Mesenteric fat pad (tissue), 1 donor: Measurements from ENCODE around the gene RNASE8. TPM values are rescaled to one million over a fixed set of nuclear protein-coding genes. Genes with fewer than 3 reads are reported as not detected.

Experiments used
- DNase-seq: peaks from one replicate; pipeline ENCODE4 v3.0.0-alpha.2; 2020; ENCODE audit warnings: low spot score
- total RNA-seq: library from RNA; stranded (reverse); fragmentation: NEBNext Ultra II Directional; extraction: Animal tissue kit (Norgen Biotek cat#: 25700); gene quantifications from one replicate; pipeline ENCODE4 v1.2.1, GENCODE V29; 2021
- donor health status: DM: yes; HTN: yes; CAD: no.

The RNASE8 gene
- total RNA-seq, 1 donor from 2014 or later = not detected

DNA sequence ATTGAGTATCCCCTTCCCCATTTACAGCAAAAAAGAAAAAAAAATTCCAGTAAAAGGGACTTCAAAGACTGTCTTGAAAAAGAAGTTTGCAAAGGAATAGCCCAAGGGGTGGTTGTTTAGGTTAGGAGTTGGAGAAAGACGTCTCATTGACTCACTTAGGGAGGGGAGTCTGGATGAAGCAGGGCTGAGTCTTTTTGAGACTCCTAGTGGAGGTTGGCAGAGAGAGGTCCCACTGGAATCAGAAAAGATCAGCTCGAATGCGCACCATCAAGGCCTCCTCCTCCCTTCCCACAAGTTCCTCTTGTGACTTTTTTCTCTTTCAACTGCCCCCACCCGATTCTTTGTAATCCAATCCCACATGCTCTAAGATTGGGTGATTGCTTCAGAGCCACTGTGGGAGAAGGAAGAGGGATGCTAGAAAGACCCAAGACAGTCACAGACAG lies 14.4 kb downstream of the RNASE8 start:
- DNase-seq = peak; percentile 49

DNA sequence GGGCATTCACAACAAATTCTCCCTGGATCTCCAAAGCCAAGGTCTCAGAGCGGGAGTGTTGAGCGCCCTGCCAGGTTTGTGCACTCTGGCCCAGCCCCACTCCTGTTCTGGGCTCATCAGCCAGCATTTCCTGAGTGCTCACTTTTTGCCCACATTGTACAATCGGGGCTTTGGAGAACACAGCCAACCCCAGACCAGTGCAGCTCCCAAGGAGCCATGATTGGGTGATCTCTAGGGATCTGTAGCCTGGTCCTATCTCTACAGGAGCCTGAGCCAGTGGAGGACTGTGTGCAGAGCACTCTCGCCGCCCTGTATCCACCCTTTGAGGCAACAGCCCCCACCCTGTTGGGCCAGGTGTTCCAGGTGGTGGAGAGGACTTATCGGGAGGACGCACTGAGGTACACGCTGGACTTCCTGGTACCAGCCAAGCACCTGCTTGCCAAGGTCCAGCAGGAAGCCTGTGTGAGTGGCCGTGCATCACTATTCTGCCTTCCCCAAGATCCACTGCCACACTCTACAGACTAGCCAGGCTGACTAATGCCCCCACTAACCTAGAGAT lies 15.2 kb downstream of the RNASE8 start:
- DNase-seq = peak; percentile 47

- DNase-seq = peak; percentile 51
Observed at GRCh38 chr14:21073921-21074320, 16.3 kb downstream of the RNASE8 start.

DNA sequence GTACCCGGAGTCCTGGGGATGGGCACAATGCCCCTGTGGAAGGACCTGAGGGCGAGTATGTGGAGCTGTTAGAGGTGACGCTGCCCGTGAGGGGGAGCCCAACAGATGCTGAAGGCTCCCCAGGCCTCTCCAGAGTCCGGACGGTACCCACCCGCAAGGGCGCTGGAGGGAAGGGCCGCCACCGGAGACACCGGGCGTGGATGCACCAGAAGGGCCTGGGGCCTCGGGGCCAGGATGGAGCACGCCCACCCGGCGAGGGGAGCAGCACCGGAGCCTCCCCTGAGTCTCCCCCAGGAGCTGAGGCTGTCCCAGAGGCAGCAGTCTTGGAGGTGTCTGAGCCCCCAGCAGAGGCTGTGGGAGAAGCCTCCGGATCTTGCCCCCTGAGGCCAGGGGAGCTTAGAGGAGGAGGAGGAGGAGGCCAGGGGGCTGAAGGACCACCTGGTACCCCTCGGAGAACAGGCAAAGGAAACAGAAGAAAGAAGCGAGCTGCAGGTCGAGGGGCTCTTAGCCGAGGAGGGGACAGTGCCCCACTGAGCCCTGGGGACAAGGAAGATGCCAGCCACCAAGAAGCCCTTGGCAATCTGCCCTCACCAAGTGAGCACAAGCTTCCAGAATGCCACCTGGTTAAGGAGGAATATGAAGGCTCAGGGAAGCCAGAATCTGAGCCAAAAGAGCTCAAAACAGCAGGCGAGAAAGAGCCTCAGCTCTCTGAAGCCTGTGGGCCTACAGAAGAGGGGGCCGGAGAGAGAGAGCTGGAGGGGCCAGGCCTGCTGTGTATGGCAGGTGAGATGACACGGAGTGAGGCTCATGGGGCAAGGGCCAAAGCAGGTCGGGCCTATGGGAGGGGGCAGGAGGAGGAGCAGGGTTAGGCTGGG lies 17.0 kb downstream of the RNASE8 start:
- DNase-seq = no peak

DNA sequence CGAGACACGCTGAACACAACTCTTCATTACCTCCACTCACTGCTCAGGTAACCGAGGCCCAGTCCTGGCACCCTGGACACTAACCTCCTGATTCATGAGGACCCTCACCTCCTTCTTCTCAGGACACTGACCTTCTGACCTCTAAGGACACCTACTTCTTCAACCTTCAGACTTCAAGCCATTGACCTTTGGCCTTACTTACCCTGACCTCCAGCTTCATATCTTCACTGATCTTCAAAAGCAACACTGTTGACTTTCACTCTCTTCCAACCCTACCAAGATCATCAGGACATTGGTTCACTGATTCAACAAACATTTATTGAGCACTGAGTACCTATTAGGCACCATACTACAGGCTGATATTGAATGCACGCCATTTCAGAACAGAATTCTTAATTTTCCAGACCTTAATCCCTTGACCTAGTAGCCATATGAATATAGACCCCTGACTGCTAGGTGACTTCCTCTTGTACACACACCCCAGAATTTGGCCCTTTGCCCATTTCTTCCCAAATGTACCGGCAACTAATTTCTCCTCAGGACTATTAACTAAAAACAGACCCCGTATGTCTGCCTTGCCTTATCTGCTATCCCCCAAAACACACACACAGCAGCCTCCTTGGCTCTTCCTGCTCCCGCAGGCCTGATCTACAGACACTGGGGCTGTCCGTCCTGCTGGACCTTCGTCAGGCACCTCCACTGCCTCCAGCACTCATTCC lies 18.3 kb downstream of the RNASE8 start:
- DNase-seq = no peak

GRCh38 chr14:21077672-21078071 lies 20.1 kb downstream of the RNASE8 start:
- no peak for DNase-seq

DNA sequence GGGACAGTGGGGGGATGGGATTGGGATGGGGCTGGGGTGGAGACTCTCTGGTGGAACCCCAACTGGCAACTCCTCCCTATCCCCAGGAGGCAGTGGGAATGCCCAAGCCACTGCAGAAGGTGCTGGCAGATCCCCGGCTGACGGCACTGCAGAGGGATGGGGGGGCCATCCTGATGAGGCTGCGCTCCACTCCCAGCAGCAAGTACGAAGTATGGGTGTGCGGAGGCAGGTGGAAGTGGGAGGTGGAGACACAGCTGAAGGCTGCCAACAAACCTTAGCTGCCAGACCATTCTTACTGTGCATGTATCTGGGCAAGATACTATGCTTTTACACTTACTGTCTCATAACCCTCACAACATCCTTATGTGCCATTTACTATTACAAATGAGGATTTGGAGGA lies 20.7 kb downstream of the RNASE8 start:
- DNase-seq = no peak

DNA sequence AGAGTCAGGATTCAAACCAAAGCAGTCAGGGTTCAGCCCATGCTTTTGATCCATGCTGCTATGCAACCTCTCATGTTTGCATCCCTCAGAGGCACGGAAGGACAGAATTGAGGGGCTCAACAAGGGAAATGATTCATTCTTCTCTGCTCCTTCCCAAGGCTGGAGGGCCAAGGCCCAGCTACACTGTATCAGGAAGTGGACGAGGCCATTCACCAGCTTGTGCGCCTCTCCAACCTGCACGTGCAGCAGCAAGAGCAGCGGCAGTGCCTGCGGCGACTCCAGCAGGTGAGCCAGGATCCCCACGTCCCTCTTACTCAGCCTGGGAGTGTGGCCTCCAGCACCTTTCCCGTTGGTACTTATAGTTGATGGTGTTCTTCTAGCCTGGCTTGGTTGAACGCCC lies 21.1 kb downstream of the RNASE8 start:
- no peak for DNase-seq

GRCh38 chr14:21081521-21082142 lies 24.0 kb downstream of the RNASE8 start:
- no peak for DNase-seq

- no peak for DNase-seq
Observed at GRCh38 chr14:21083565-21084325, 26.1 kb downstream of the RNASE8 start.

DNA sequence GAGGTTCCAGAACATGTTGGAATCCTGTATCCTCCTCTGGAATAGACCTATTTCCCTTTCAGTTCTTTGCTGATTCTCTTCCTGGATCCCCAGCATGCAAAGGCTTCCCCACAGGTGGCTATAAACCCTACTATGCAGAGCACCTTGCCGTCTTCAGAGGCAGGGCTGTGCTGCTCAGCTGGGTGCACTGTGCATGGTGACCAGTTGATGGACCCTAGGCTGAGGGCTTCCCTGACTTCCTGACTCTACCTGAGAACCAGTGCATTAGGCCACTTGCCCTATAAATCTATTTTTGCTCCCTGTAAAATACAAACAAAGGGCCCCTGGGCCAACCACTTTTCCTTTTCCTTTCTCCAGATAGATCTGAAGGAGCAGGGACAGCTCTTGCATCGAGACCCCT lies 26.8 kb downstream of the RNASE8 start:
- DNase-seq = no peak

- DNase-seq = no peak
Observed at GRCh38 chr14:21084998-21085853, 27.6 kb downstream of the RNASE8 start.

- no peak for DNase-seq
Observed at GRCh38 chr14:21086908-21087293, 29.3 kb downstream of the RNASE8 start.

- no peak for DNase-seq
Observed at GRCh38 chr14:21087294-21088091, 29.9 kb downstream of the RNASE8 start.

GRCh38 chr14:21088687-21089086 lies 31.1 kb downstream of the RNASE8 start:
- DNase-seq = no peak

DNA sequence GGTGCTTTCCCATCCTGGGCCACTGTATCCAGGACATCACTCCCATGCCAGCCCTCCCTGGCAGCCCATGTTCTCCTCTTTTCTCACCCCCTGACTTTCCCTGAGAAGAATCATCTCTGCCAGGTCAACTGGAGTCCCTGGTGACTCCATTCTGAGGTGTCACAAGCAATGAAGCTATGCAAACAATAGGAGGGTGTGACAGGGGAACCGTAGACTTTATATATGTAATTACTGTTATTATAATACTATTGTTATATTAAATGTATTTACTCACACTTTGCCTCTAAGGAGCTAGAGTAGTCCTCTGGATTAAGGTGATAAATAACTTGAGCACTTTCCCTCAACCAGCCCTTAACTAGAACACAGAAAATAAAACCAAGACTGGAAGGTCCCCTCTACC lies 31.6 kb downstream of the RNASE8 start:
- DNase-seq = no peak

GRCh38 chr14:21089877-21090193 lies 32.2 kb downstream of the RNASE8 start:
- DNase-seq = no peak

DNA sequence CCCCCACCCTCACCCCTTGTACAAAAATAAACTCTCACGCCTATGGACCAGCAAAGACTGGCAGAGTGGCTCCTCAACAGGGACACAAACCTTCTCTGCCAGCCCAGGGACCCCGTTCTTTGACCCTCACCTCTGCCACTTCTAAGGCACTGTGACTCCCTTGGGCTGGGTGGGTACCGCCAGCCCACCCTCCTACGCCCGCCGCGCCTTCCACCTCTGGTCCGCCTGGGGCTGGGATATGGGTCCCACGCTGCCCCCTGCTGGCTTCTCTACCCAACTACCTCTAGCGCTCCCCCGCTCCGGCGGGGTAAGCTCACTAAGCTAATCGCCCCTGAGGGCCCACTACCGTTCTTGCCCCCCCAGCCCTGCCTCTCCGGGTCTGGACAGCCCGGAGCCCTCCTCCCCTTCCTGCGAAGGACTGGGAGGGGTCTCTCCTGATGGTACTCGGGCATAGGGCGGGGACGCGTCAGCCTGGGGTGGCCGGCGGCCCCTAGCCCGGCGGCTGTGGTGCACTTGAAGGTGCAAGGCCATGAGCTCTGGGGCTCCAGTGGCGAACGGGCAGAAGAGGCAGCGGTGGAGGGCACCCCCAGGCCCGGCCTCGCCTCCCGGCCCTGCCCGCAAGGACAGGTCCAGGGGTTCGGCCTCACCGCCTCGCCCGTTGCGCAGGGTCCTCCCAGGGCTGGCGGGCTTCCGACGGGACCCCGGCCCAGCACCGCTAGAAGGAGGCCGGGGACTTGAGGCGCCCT lies 32.7 kb downstream of the RNASE8 start:
- DNase-seq = no peak
